Measurements from ENCODE around the gene MARCKS.

Gene MARCKS

GRCh38 chr6:113842165-113842564 is 15.0 kb upstream of the MARCKS start:
- H3K4me2 ChIP-seq (ENCODE audit: low read length), result peak overlapping the region; percentile 66
- no peak overlapping the region for H2AFZ ChIP-seq (ENCODE audit: low read depth, low read length)
- no peaks in the 10 kb centered on the region for H3K36me3 ChIP-seq (replicated peaks; ENCODE audit: low read depth, low read length)
- TF ChIP-seq EZH2phosphoT487 (IDR thresholded peaks at IDR 0.05; ENCODE audit: low read depth) (no peak), CTCF (IDR thresholded peaks at IDR 0.05; ENCODE audit: low read depth, low read length) (no peak)
- H4K20me1 ChIP-seq (ENCODE audit: insufficient read depth, low read length), result no peaks in the 10 kb centered on the region
- H3K9me3 ChIP-seq (ENCODE audit: insufficient read depth, low read length), result no peaks in the 10 kb centered on the region
- peak overlapping the region; percentile 37 for H3K27ac ChIP-seq (ENCODE audit: low read length)
- no peak overlapping the region for H3K9ac ChIP-seq (ENCODE audit: low read length)
- H3K27me3 ChIP-seq (ENCODE audit: low read depth, low read length), result no peaks in the 10 kb centered on the region
- no peaks in the 10 kb centered on the region for H3K79me2 ChIP-seq (ENCODE audit: low read length)
- H3K4me1 ChIP-seq (ENCODE audit: low read length), result peaks cover 27% of the 10 kb centered on the region
- peak overlapping the region; percentile 24; the same call in 1 of the 2 replicates for H3K4me3 ChIP-seq (ENCODE audit: low read length)

GRCh38 chr6:113843500-113844073 is 13.6 kb upstream of the MARCKS start:
- no peak overlapping the region for H3K9ac ChIP-seq (ENCODE audit: low read length)
- no peaks in the 10 kb centered on the region for H3K9me3 ChIP-seq (ENCODE audit: insufficient read depth, low read length)

GRCh38 chr6:113846577-113846976 is 10.6 kb upstream of the MARCKS start:
- Histone ChIP-seq H3K79me2 (ENCODE audit: low read length) (no peaks in the 10 kb centered on the region), H2AFZ (ENCODE audit: low read depth, low read length) (no peak overlapping the region), H3K36me3 (replicated peaks; ENCODE audit: low read depth, low read length) (no peaks in the 10 kb centered on the region), H3K27me3 (ENCODE audit: low read depth, low read length) (no peaks in the 10 kb centered on the region), H4K20me1 (ENCODE audit: insufficient read depth, low read length) (no peaks in the 10 kb centered on the region), H3K4me1 (ENCODE audit: low read length) (peaks cover 19% of the 10 kb centered on the region), H3K27ac (ENCODE audit: low read length) (no peak overlapping the region), H3K9me3 (ENCODE audit: insufficient read depth, low read length) (no peaks in the 10 kb centered on the region), H3K9ac (ENCODE audit: low read length) (no peak overlapping the region), H3K4me2 (ENCODE audit: low read length) (no peak overlapping the region), H3K4me3 (ENCODE audit: low read length) (no peak overlapping the region)
- no peak for TF ChIP-seq EZH2phosphoT487 (IDR thresholded peaks at IDR 0.05; ENCODE audit: low read depth)
- no peak for TF ChIP-seq CTCF (IDR thresholded peaks at IDR 0.05; ENCODE audit: low read depth, low read length)

More at GRCh38 chr6:113843500-113844073, 13.6 kb upstream of the MARCKS start:
- Histone ChIP-seq H2AFZ (ENCODE audit: low read depth, low read length) (no peak overlapping the region), H3K79me2 (ENCODE audit: low read length) (no peaks in the 10 kb centered on the region), H3K4me1 (ENCODE audit: low read length) (peaks cover 27% of the 10 kb centered on the region), H3K27ac (ENCODE audit: low read length) (no peak overlapping the region), H3K4me3 (ENCODE audit: low read length) (no peak overlapping the region), H3K36me3 (replicated peaks; ENCODE audit: low read depth, low read length) (no peaks in the 10 kb centered on the region), H3K4me2 (ENCODE audit: low read length) (no peak overlapping the region), H3K27me3 (ENCODE audit: low read depth, low read length) (no peaks in the 10 kb centered on the region), H4K20me1 (ENCODE audit: insufficient read depth, low read length) (no peaks in the 10 kb centered on the region)
- no peak for TF ChIP-seq CTCF (IDR thresholded peaks at IDR 0.05; ENCODE audit: low read depth, low read length)
- no peak for TF ChIP-seq EZH2phosphoT487 (IDR thresholded peaks at IDR 0.05; ENCODE audit: low read depth)

GRCh38 chr6:113847447-113847846 is 9.7 kb upstream of the MARCKS start:
- Histone ChIP-seq H3K27me3 (ENCODE audit: low read depth, low read length) (no peaks in the 10 kb centered on the region), H3K27ac (ENCODE audit: low read length) (no peak overlapping the region), H3K4me3 (ENCODE audit: low read length) (no peak overlapping the region), H2AFZ (ENCODE audit: low read depth, low read length) (no peak overlapping the region), H3K4me2 (ENCODE audit: low read length) (no peak overlapping the region), H3K4me1 (ENCODE audit: low read length) (peaks cover 11% of the 10 kb centered on the region), H3K79me2 (ENCODE audit: low read length) (no peaks in the 10 kb centered on the region), H3K9ac (ENCODE audit: low read length) (no peak overlapping the region), H4K20me1 (ENCODE audit: insufficient read depth, low read length) (no peaks in the 10 kb centered on the region), H3K36me3 (replicated peaks; ENCODE audit: low read depth, low read length) (no peaks in the 10 kb centered on the region), H3K9me3 (ENCODE audit: insufficient read depth, low read length) (no peaks in the 10 kb centered on the region)
- TF ChIP-seq CTCF (IDR thresholded peaks at IDR 0.05; ENCODE audit: low read depth, low read length) (no peak), EZH2phosphoT487 (IDR thresholded peaks at IDR 0.05; ENCODE audit: low read depth) (no peak)

Data from OCI-LY3 (cell line).